ENCODE results near the gene ILK.
A peak's percentile ranks its signal among the peaks of the same experiment; 100 is the strongest.

Gene ILK

DNA sequence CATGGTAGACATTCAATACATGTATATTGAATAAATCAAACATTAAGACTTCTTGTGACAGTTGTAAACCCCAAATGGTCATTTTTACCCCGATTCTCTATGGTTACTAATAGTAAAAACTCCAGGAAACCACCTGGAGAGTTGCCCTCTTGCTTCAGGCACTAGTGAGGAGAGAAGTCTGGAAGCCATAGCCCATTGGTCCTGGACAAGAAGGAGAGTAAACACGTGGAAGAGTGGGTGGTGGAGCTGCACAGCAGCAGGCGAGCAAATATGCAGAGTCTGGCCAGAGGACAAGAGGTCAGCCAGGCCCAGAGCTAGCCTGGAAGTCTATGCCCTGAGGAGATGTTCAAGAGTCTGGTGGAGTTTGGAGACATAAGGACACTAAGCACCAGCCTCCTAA lies 34.3 kb downstream of the ILK start:
- DNase-seq (ENCODE audit: low read depth): peak; percentile 19
- TF ChIP-seq CTCF (IDR thresholded peaks at IDR 0.05; ENCODE audit: control insufficient read depth, extremely low read depth, insufficient read depth): no peak
- no peak overlapping the region for H3K4me3 ChIP-seq (ENCODE audit: low read depth, low read length)

- no peak for DNase-seq (ENCODE audit: low read depth)
- no peak overlapping the region for H3K4me3 ChIP-seq (ENCODE audit: low read depth, low read length)
- TF ChIP-seq CTCF (IDR thresholded peaks at IDR 0.05; ENCODE audit: control insufficient read depth, extremely low read depth, insufficient read depth): no peak
These were observed 34.9 kb downstream of the ILK start for GRCh38 chr11:6638429-6638828.

DNA sequence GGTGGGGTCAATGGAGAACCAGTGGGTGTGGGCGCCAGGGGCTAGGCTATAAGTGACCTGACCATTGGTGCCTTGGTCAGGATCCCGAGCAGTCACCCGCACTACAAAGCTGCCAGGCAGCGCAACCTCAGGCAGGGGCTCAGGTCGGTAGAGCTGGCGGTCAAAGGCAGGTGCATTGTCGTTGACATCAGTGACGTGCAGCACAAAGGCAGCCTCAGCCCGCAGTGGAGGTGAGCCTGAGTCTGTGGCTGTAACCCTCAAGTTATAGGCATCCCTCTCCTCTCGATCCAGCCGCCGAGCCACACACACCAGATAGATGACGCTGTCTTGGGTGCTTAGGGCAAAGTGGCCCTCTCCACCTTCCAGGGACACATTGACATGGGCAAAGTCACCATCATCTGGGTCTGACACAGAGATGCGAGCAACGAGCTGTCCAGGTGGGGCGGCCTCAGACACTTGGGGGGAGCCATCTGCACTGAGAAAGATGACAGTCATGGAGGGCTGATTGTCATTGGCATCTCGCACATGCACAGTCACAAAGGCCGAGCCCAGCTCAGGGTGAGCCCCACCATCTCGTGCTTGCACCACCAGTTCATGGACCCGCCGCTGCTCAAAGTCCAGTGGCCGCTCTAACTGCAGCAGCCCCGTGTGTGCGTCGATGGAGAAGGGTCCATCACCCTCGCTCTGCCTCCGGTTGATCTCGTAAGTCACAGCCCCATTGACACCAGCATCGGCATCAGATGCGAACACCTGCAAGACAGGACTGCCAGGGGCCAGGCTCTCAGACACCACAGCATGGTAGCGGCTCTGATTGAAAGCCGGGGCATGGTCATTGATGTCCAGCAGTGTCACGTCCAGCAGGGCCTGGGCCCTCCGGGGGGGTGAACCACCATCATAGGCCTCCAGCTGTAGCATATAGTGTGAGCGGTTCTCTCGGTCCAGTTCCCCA lies 36.7 kb downstream of the ILK start:
- no peak for TF ChIP-seq CTCF (IDR thresholded peaks at IDR 0.05; ENCODE audit: control insufficient read depth, extremely low read depth, insufficient read depth)
- no peak for DNase-seq (ENCODE audit: low read depth)
- H3K4me3 ChIP-seq (ENCODE audit: low read depth, low read length): no peak overlapping the region

DNA sequence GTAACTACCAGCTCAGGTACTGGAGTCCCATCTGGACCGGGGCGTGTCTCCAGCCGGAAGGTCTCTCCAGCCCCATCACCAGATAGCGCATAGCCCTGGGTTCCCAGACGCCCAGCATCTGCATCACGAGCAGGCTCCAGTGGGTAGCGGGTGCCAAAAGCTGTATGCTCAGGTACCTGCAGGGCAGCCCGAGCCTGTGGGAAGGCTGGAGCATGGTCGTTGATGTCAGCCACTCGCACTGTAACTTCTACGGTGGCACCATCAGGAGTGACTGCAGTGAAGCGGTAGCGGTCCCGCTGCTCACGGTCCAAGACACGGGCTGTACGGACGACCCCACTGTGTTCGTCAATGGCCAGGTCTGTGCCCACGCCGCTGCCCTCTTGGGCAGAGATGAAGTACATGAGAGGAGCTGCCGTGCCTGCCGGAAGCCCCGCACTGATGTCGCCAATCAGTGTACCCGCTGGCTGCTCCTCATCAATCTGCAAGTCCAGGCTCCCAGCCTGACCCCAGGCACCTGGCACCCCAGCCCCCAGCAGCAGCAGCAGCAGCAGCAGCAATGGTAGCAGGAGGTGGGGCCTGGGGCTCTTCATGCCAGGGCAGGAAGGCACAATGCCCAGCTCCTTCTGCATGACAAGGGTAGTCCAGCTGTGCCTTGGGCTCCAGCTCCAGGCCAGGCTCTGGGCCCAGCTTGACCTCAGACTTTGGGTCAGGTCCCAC lies 37.6 kb downstream of the ILK start:
- H3K4me3 ChIP-seq (ENCODE audit: low read depth, low read length): no peak overlapping the region
- no peak for DNase-seq (ENCODE audit: low read depth)
- TF ChIP-seq CTCF (IDR thresholded peaks at IDR 0.05; ENCODE audit: control insufficient read depth, extremely low read depth, insufficient read depth): no peak

GRCh38 chr11:6642957-6643356 lies 39.4 kb downstream of the ILK start:
- no peak for TF ChIP-seq CTCF (IDR thresholded peaks at IDR 0.05; ENCODE audit: control insufficient read depth, extremely low read depth, insufficient read depth)
- no peak overlapping the region for H3K4me3 ChIP-seq (ENCODE audit: low read depth, low read length)
- no peak for DNase-seq (ENCODE audit: low read depth)

DNA sequence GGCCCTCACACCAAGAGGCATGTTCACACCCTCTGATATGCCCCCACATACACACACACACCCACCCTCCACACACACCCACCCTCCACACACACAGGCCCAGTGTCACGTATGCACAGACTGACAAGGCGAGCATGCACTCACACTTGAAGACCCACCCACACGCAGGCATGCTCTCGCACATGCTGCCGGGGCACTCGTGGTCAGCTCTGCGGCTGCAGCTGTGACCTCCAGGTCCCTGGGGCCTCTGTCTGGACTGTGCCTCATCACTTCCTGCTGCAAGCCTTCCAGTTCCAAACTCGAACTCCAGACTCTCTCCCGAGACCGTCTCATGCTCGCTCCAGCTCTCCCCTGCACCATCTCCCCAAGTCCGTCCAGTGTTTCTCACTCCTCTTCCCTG lies 42.5 kb downstream of the ILK start:
- DNase-seq (ENCODE audit: low read depth): no peak
- TF ChIP-seq CTCF (IDR thresholded peaks at IDR 0.05; ENCODE audit: control insufficient read depth, extremely low read depth, insufficient read depth): no peak
- H3K4me3 ChIP-seq (ENCODE audit: low read depth, low read length): no peak overlapping the region
